Measurements from ENCODE around the gene OR2V2. TPM values are rescaled to one million over a fixed set of nuclear protein-coding genes. Genes with fewer than 3 reads are reported as not detected.
"Not testable (repeated sequence)": the region's sequence is repeated elsewhere in the genome, so short reads cannot be mapped to it uniquely, and the experiment has no call there.

OR2V2 gene
- total RNA-seq, 1 experiment from 2014 or later = not detected

GRCh38 chr5:181114844-181115778 is 32.3 kb upstream of the OR2V2 start:
- DNase-seq (ENCODE audit: low read depth) = peak; percentile 63

- no peak for DNase-seq (ENCODE audit: low read depth)
Observed at GRCh38 chr5:181118369-181118768, 29.0 kb upstream of the OR2V2 start.

- DNase-seq (ENCODE audit: low read depth) = no peak
Observed at GRCh38 chr5:181119105-181119504, 28.3 kb upstream of the OR2V2 start.

- peak; percentile 67 for DNase-seq (ENCODE audit: low read depth)
Observed at GRCh38 chr5:181120306-181120705, 27.1 kb upstream of the OR2V2 start.

GRCh38 chr5:181120761-181121160 is 26.6 kb upstream of the OR2V2 start:
- no peak for DNase-seq (ENCODE audit: low read depth)

GRCh38 chr5:181121675-181122561 is 25.5 kb upstream of the OR2V2 start:
- DNase-seq (ENCODE audit: low read depth) = no peak

- DNase-seq (ENCODE audit: low read depth) = no peak
Observed at GRCh38 chr5:181124526-181124925, 22.9 kb upstream of the OR2V2 start.

GRCh38 chr5:181126841-181127240 is 20.5 kb upstream of the OR2V2 start:
- no peak for DNase-seq (ENCODE audit: low read depth)

- DNase-seq (ENCODE audit: low read depth) = no peak
Observed at GRCh38 chr5:181127456-181127855, 19.9 kb upstream of the OR2V2 start.

GRCh38 chr5:181127907-181128626 is 19.3 kb upstream of the OR2V2 start:
- no peak for DNase-seq (ENCODE audit: low read depth)

- DNase-seq (ENCODE audit: low read depth) = no peak
Observed at GRCh38 chr5:181129601-181130000, 17.8 kb upstream of the OR2V2 start.

- not testable (repeated sequence) for DNase-seq (ENCODE audit: low read depth)
Observed at GRCh38 chr5:181130081-181130480, 17.3 kb upstream of the OR2V2 start.

- DNase-seq (ENCODE audit: low read depth) = no peak
Observed at GRCh38 chr5:181130832-181131496, 16.4 kb upstream of the OR2V2 start, which contains the start of gene OR2V1. Gene OR2V1, minus strand, starts transcription at chr5:181131169. Its CDS starts 5,865 bp downstream, at chr5:181125304.

GRCh38 chr5:181131514-181131913 is 15.9 kb upstream of the OR2V2 start:
- DNase-seq (ENCODE audit: low read depth) = no peak

- DNase-seq (ENCODE audit: low read depth) = no peak
Observed at GRCh38 chr5:181133083-181133482, 14.3 kb upstream of the OR2V2 start.

GRCh38 chr5:181133610-181134231 is 13.7 kb upstream of the OR2V2 start:
- DNase-seq (ENCODE audit: low read depth) = peak; percentile 95

GRCh38 chr5:181134259-181134658 is 13.1 kb upstream of the OR2V2 start:
- DNase-seq (ENCODE audit: low read depth) = no peak

GRCh38 chr5:181136361-181136955 is 10.9 kb upstream of the OR2V2 start:
- DNase-seq (ENCODE audit: low read depth) = no peak

- DNase-seq (ENCODE audit: low read depth) = peak; percentile 41
Observed at GRCh38 chr5:181138258-181138657, 9.1 kb upstream of the OR2V2 start.

GRCh38 chr5:181140766-181141165 is 6.6 kb upstream of the OR2V2 start:
- DNase-seq (ENCODE audit: low read depth) = no peak

Data from Daoy (cell line).